Measurements from ENCODE around the gene TTC19.

DNA sequence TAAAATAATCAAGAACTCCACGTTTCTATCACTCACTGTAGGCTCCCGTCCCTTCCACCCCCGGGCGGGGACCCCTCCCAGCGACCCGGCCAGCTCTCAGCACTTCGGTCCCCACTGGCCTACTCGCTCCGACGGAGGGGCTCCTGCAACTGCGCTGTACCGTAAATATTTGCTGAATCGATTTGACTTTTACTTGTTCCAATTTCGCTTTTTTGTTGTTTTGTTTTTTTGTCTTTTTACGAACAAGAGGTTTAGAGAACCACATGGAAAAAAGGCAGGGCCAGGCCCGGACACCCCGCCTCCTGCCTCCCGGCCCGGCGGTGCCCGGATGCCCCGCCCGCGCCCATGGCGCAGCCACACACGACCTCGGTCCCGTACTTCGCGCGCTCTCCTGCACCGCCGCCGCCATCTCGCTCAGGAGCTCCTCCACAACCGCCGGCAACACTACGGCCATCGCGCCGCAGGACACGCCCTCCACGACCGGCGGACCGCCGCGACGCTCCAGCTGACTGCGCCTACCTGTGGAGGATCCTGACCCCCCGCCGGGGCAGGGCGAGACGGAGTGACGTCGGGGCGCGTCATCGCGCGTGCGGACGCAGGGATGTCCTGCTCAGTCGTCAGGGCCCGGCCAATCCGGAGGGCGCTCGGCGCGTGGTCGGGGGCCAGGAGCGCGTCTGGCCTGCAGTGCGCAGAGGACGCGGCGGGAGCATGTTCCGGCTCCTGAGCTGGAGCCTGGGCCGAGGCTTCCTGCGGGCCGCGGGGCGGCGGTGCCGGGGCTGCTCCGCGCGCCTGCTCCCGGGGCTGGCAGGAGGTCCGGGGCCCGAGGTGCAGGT, at the start of gene TTC19, which contains the start of gene ZSWIM7:
- TF ChIP-seq, protein P1, sequence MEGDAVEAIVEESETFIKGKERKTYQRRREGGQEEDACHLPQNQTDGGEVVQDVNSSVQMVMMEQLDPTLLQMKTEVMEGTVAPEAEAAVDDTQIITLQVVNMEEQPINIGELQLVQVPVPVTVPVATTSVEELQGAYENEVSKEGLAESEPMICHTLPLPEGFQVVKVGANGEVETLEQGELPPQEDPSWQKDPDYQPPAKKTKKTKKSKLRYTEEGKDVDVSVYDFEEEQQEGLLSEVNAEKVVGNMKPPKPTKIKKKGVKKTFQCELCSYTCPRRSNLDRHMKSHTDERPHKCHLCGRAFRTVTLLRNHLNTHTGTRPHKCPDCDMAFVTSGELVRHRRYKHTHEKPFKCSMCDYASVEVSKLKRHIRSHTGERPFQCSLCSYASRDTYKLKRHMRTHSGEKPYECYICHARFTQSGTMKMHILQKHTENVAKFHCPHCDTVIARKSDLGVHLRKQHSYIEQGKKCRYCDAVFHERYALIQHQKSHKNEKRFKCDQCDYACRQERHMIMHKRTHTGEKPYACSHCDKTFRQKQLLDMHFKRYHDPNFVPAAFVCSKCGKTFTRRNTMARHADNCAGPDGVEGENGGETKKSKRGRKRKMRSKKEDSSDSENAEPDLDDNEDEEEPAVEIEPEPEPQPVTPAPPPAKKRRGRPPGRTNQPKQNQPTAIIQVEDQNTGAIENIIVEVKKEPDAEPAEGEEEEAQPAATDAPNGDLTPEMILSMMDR (IDR thresholded peaks at IDR 0.05) = no peak
- TF ChIP-seq, protein P2, sequence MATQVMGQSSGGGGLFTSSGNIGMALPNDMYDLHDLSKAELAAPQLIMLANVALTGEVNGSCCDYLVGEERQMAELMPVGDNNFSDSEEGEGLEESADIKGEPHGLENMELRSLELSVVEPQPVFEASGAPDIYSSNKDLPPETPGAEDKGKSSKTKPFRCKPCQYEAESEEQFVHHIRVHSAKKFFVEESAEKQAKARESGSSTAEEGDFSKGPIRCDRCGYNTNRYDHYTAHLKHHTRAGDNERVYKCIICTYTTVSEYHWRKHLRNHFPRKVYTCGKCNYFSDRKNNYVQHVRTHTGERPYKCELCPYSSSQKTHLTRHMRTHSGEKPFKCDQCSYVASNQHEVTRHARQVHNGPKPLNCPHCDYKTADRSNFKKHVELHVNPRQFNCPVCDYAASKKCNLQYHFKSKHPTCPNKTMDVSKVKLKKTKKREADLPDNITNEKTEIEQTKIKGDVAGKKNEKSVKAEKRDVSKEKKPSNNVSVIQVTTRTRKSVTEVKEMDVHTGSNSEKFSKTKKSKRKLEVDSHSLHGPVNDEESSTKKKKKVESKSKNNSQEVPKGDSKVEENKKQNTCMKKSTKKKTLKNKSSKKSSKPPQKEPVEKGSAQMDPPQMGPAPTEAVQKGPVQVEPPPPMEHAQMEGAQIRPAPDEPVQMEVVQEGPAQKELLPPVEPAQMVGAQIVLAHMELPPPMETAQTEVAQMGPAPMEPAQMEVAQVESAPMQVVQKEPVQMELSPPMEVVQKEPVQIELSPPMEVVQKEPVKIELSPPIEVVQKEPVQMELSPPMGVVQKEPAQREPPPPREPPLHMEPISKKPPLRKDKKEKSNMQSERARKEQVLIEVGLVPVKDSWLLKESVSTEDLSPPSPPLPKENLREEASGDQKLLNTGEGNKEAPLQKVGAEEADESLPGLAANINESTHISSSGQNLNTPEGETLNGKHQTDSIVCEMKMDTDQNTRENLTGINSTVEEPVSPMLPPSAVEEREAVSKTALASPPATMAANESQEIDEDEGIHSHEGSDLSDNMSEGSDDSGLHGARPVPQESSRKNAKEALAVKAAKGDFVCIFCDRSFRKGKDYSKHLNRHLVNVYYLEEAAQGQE (IDR thresholded peaks at IDR 0.05; ENCODE audit: insufficient read depth in 1 of 2, low read depth in 2 of 2, low read length in 1 of 2) = no peak; a peak in 1 of 4 replicates
- TF ChIP-seq POLR2AphosphoS5 (IDR thresholded peaks at IDR 0.05; ENCODE audit: low read depth, low read length) = no peak; the same call in none of the 2 replicates
- TF ChIP-seq TCF7L2 (IDR thresholded peaks at IDR 0.05; ENCODE audit: low read depth, low read length) = no peak

Data from Panc1 (cell line).